HFF-Myc (cell line): ENCODE measurements around the gene UBAP2L.
"Not testable (repeated sequence)": the region's sequence is repeated elsewhere in the genome, so short reads cannot be mapped to it uniquely, and the experiment has no call there.

Experiments used
- DNase-seq: peaks from one replicate; pipeline ENCODE4 v3.0.0-alpha.2; 2011; ENCODE audit warnings: low read depth; ENCODE audit errors: extremely low read depth
- H3K4me3 ChIP-seq: replicated peaks from 2 replicates; pipeline ENCODE4 v1.5.1; 2011; ENCODE audit warnings: low read depth, mild to moderate bottlenecking, control low read depth, low read length
- TF ChIP-seq, protein P1 (sequence below): IDR thresholded peaks from 2 replicates; pipeline ENCODE4 v1.5.1; 2012; ENCODE audit warnings: mild to moderate bottlenecking, low read depth, low read length, control low read depth; ENCODE audit errors: missing control alignments

The UBAP2L gene

DNA sequence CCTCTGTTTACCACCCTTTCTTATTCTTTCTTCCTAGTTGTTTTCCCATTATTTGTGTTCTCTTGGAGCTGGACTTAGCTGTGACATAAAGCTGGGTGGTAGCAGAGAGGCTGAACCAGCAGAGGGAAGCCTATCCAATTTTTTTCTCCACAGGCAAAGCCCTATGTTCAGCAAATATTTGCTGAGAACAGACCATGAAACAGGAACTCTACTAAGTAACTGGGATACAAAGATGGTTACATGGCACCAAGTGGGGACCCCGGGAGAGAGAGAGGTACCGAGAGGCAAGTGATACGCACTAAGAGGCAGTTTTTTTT is 21.2 kb upstream of the UBAP2L start:
- TF ChIP-seq, protein P1, sequence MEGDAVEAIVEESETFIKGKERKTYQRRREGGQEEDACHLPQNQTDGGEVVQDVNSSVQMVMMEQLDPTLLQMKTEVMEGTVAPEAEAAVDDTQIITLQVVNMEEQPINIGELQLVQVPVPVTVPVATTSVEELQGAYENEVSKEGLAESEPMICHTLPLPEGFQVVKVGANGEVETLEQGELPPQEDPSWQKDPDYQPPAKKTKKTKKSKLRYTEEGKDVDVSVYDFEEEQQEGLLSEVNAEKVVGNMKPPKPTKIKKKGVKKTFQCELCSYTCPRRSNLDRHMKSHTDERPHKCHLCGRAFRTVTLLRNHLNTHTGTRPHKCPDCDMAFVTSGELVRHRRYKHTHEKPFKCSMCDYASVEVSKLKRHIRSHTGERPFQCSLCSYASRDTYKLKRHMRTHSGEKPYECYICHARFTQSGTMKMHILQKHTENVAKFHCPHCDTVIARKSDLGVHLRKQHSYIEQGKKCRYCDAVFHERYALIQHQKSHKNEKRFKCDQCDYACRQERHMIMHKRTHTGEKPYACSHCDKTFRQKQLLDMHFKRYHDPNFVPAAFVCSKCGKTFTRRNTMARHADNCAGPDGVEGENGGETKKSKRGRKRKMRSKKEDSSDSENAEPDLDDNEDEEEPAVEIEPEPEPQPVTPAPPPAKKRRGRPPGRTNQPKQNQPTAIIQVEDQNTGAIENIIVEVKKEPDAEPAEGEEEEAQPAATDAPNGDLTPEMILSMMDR = no peak
- DNase-seq = no peak
- H3K4me3 ChIP-seq = no peak overlapping the region

DNA sequence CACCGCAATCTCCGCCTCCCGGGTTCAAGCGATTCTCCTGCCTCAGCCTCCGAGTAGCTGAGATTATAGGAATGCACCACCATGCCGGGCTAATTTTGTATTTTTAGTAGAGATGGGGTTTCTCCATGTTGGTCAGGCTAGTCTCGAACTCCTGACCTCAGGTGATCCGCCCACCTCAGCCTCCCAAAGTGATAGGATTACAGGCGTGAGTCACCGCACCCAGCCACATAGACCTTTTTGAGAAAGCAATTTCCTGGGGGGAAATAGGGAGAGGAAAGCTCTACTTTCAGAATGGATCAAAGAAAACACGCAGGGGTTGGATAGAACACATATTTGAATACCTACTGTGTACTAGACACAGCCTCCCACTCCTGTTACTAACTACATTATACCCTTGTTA is 15.0 kb upstream of the UBAP2L start:
- not testable (repeated sequence) for H3K4me3 ChIP-seq, DNase-seq

DNA sequence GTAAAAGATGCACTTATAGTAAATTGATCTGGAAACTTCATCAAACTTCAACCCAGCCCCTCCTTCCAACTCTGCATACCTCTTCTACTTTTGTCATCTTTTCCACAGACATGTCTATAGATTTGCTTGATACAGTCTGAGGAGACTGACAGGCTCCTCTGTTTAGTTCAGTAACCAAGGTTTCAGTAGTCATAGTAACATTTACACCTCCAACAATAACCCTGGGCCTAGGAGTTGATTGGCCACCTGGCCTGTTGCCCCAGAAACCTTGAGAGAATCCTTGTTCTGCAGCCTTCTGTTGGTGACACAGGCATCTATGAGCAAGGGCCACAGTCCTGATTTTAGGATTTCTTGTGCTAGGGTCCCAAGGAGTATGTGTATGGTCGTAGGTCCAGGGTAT is 14.6 kb upstream of the UBAP2L start, which contains the start of gene CFAP141:
CFAP141 (minus strand) TSS at position 138 of the 400 bp plus-strand sequence; CDS start at position 112, 26 bp downstream.
- no peak within 1 kb of the TSS for H3K4me3 ChIP-seq
- TF ChIP-seq, protein P1 = no peak
- DNase-seq = no peak

DNA sequence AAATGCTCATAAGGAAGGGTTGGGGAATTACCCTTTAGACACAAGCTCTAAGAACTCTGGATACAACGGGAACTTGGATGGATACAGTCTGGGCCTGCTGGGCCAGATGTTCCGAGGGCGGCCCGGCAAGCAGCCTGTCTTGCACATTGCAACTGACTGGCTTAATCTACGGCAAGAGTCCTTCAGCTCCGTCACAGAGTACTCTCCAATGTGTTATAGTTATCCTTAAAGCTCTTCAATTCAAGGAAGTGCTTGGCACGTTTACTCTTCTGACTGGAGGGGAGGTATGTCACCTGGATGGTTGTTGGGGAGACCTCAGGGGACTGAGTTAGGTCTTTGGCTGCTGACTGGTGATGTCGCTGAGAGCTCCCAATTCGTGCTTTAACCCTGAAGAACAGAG is 13.5 kb upstream of the UBAP2L start:
- DNase-seq = no peak
- TF ChIP-seq, protein P1 = no peak
- H3K4me3 ChIP-seq = no peak overlapping the region

DNA sequence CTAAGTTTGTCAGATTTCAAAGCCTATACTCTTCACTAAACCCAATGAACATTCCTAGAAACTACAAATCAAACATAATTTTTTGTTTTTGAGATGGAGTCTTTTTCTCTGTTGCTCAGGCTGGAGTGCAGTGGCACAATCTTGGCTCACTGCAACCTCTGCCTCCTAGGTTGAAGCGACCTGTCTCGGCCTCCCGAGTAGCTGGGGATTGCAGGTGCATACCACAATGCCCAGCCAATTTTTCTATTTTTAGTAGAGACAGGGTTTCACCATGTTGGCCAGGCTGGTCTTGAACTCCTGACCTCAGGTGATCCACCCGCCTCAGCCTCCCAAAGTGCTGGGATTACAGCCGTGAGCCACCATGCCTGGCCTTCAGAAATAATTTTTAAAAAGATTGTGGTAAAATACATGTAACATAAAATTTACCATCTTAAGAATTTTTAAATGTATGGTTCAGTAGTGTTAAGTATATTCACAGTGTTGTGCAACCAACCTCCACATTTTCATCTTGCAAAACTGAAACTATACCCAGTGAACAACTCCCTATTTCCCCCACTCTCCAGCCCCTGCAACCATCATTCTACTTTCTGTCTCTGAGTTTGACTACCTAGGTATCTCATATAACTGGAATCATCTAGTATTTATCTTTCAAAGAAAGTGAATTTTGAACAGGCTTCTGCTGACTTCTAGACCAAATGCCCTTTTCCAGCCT is 11.9 kb upstream of the UBAP2L start:
- TF ChIP-seq, protein P1 = no peak
- no peak for DNase-seq
- no peak overlapping the region for H3K4me3 ChIP-seq

DNA sequence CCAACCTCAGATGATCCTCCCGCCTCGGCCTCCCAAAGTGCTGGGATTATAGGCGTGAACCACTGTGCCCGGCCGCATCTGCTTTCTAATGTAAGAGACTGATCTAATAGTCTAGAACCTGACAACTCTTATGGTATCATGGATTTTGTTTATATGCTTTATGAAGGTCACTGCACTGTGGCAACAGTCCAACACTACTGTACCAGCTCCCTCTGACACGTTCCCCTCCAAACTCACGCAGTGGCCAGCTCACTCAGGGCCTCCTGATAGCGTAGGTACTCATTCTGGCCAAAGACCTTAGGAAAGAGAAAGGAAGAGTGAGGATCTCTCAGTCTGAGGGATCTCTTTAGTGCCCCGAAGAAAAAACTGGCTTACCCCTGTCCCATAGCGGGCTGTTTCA is 8.7 kb upstream of the UBAP2L start:
- TF ChIP-seq, protein P1 = no peak
- no peak for DNase-seq
- no peak overlapping the region for H3K4me3 ChIP-seq

DNA sequence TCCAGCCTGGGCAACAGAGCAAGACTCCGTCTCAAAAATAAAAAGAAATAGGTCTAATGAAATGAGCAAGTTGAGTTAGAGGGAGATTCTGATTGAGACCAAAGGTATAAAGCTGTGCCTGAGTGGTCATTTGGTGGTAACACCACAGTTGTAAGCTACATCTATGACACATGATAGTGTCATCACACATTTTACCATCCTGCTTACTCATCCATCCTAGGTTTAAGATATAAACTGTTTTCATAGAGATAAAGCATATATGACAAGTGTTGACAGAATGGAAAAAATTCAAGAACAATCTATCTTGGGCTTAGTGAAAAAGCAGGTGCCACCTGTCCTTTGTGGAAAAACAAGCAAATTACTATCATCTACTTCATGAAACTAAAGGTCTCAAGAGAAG is 7.5 kb upstream of the UBAP2L start:
- DNase-seq = no peak
- TF ChIP-seq, protein P1 = no peak
- H3K4me3 ChIP-seq = no peak overlapping the region
